CD4-positive, alpha-beta T cell treated with Interleukin-4 for 4 hours (primary cell): ENCODE data around the gene C5orf52.
"Not testable (repeated sequence)": the region's sequence is repeated elsewhere in the genome, so short reads cannot be mapped to it uniquely, and the experiment has no call there.

ENCODE experiments used
- DNase-seq: peaks from one replicate; pipeline ENCODE4 v3.0.0-alpha.2; 2020

The C5orf52 gene

DNA sequence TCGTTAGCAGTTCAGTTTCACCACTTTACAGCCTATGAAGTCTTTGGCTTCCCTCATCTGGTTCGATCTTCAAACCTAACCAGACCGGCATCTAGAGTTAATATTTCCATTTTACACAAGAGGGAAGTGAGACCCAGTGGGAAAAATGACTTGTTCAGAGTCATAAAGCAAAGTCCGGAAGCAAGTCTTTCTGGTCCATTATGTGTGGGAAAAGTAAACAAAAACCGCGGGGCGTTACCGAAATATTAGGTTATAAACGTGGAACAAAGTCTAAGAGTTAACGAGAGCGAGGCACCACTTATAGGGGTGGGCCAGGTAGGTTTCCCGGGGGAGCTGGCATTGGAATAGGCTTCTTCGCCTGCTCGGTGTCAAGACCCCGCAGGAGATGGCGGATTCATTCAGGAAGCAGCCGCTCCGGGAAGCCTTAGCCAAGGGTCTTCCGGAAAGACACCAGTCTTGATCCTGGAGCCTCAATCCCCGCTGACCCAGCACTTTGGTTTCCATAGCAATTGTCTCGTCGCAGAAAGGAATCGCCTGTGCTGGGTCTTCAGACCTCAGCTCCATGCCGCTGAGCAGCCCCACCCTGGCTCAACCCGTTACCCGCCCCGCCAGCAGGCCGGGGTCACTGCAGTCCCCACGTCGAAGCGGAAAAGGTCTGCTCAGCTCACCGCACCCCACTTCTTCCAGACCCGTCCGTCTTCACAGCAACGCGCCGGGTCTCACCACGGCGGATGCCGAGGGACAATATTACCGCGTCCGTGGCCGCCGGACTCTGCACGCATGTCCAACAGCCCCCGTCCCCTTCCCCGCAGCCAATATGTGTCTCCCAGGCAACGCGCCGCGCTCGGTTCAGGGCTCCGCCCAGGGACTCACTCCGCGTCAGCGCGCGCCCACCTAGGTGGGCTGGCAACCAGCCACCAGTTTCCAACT is at the start of gene C5orf52:
C5orf52 (plus strand) TSS at position 872 of the 930 bp plus-strand sequence. CDS start 82 bp downstream, outside the sequence.
- peak; percentile 23 for DNase-seq

DNA sequence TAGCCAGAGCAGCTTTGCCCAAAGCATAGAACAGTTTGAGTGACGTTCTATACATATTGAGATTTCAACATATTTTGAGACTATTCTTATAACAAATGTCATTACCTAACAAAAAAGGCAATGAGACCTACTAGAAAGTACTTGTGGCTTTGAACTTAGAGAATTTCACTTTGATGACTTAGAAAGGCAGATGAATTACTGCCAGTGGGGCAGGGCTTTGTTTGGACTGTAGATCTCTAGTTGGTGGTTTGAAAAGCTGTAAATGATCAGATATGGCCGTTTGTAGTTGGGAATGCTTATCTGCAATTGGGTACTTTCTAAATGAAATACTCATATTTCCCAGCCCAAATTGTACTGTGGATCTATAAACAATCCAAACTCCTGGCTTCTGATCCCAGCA is 47.2 kb upstream of the C5orf52 start:
- DNase-seq: no peak

DNA sequence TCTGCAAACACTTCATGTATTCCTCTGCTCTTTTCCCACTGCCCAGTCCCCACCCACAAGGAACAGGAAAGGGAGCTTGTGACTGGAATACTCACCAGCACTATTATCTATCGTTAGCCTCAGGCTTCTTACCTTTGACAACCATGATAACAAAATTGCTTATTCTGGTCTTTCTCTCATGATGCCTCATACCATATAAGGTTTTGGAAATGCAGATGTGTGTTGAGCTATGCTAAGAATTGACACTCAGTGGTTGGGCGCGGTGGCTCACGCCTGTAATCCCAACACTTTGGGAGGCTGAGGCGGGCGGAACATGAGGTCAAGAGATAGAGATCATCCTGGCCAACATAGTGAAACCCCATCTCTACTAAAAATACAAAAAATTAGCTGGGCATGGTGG is 44.5 kb upstream of the C5orf52 start:
- no peak for DNase-seq

DNA sequence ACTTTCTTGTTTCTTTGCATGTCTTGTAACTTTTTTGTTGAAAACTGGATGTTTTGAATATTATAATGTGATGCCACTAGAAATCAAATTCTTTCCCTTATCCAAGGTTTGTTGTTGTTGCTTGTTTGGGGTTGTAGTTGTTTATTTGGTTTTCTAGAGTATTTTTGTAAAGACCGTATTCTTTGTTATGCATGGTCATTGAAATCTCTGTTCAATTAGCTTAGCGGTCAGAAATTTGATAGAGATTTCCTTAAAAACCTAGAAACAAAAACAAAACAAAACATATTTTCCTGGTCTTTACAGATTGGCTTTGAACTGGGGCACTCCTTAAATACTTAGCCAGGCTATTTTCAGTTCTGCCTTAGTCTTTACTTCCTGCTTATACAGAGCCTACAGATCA is 41.0 kb upstream of the C5orf52 start:
- no peak for DNase-seq

DNA sequence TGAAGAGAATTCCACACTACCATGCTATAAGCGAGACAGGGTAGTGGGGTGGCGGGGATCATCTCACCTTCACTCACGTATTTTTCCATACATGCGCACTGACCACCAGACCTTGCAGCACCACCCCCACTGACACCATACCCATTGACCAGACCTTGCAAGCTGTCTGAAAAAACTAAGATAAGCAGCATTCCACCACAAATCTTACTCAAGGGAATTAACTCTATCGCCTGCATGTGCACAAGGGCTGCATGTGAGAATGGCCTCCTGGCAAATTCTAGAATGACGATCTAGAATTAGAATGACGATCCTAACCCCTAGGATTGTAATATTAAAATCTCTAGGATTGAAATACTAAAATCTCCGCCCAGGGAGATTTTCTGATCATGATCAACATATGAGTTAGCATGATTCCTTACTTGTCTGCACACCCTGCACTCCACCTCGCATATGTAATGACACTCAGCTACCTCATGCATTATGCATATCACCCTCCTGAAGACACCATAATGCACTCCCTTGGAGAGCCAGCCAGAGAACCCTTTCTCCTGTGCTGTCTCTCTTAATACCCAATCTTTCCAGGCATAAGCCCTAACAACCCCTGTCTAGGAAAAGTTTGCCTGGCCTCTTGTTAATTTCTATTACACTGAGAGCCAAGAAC is 30.8 kb upstream of the C5orf52 start:
- DNase-seq: no peak

DNA sequence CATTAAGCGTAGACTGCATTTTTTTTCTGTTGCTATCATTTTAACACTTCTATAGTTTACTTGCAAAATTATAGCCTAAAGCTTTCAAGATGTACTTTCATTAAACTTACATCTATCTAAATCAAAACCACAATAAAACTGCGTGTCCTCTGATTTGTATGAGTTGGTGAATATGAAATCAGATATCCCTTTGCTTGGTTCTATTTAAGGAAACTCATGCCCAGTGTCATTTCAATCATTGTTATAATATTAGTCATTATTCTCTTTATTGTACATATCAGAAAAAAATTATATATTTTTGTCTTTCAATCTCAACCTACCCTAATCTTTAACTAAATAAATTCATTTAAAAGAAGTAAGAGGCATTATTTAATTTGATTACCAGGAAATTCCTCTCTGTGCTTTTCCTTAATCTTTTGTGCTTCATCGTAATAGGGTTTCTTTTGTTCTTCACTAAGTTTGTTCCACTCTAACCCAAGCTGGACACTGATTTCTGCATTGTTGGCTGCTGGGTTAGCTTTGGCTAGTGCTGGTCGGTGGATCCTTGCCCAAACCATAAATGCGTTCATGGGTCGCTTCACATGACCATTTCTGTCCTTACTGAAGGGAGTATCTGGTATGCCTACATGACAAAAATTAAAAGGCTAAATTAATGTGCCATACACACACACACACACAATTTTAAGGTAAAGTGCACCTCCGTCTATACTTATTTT is 22.9 kb upstream of the C5orf52 start:
- no peak for DNase-seq

DNA sequence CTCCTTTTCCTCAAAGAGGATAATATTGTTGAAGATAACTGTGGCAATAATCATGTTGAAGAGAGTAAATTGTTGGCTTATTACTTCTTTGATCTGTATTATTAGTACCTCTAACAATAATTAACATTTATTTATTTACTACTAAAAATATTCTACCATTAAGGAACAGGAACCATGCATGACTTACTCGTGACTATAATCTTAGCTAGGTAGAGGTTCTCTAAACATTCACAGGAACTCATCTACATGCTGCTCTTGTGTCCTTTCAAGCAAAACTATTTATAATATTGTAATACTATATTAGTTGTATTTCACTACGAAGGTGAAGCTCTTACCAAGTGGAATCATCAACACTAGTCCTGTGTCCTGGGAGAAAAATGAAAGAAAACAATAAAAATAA is 22.2 kb upstream of the C5orf52 start:
- no peak for DNase-seq

DNA sequence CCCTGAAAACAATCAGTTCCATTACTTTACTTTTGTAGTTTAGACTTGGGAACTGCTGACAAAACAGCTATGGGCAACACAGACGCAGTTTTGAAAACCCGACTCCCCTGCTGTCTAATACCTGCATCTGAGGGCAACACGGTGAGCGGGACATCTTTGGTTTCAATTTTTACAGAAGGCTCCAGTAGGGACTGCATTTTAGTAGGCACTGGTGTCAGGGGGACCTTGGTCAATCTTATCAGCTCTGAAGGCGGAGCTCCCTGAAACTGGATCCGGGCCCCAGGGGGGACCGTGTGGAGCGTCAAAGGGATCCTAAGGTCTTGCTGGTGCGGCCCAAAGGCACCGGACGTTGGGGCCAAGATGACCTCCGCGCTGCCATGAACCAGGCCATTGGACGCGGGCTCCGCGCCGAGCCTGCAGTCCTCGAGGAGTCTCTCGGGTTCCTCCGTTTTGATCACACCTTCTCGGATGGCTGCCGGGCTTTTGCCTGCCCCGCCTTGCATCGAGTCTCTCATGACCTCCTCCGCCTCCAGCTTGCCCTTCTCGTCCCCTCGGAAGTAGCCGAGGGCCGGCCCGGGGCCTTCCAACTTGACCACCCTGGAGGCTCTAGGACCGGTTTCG is 20.2 kb upstream of the C5orf52 start:
- no peak for DNase-seq

DNA sequence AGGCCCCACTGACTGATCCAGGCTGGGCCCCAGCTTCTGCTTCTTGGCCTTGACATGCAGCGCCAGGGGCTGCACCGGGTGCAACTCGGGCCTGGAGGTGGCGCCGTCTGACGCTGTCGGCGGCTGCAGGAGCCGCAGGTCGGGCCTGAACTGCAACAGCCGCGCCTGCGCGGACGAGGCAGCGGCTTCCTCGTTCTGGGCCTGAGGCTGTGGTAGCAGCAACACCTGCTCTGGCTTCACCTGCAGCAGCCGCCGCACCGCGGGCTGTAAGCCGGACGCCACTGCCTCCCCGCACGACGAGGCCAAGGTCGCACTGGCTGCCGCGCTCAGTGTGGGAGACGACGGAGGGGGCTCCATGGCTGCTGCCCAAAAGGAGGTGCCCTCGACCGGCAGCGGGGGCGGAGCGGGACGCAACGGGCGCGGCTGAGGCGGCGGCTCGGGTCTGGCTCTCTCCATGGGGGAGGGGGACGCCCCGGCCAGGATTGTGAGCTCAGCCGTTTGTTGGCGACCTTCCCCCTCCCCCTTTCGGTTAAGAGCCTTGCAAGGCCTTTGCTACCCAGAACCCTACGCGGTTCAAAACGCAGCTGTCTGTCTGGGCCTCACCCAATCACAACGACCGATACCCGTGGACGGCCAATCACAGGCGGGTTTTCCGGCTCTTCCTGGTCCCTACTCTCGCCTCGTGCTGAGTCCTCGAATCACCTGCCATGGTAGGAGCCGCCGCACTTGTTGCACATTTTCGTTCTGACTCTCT is 19.5 kb upstream of the C5orf52 start:
- peak; percentile 88 for DNase-seq

DNA sequence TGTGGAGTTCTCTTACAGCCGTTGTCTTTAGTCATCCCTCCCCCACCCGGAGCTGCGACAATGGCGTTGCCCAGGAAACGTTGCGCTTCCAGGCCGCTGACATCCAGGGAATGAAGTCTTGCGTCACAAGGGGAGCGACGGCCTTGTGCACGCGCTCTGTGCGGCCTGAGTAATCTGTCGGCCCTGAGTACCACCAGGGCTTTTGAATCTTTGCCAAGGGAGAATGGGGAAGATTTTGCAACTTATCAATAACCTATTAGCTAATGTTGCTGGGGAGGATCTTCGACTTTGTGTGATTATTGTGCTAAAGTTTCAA is 19.0 kb upstream of the C5orf52 start, which contains the start of gene SOX30:
SOX30 (minus strand) TSS at position 62 of the 316 bp plus-strand sequence. CDS start 360 bp downstream, outside the sequence.
- no peak for DNase-seq

DNA sequence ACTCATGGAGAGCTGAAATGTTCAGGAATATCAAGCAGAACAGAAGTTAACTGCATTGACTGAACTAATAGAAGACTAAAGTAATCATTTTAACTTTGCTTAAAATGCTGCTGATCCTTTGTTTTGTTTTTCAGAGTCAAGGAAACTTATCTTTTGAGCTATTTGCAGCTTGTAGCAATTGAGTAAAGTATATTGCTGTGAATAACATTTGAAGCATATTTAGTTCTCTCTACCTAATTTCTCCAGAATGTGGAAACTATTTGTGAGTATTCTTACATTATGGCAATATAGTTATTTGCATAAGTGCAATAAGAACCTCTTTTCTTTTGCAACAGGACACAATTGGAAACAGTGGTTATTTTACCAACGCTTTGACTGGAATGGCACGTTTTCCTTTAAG is 13.8 kb upstream of the C5orf52 start:
- no peak for DNase-seq

DNA sequence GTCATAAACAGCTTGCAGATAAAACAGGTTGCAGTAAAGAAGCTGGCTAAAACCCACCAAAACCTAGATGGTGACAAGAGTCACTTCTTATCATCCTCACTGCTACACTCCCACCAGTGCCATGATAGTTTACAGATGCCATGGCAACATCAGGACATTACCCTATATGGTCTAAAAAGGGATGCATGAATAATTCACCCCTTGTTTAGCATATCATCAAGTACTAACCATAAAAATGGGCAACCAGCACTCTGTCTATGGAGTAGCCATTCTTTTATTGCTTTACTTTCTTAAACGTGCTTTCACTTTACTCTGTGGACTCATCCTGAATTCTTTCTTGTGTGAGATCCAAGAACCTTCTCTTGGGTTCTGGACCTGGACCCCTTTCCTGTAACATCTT is 12.4 kb upstream of the C5orf52 start:
- no peak for DNase-seq

DNA sequence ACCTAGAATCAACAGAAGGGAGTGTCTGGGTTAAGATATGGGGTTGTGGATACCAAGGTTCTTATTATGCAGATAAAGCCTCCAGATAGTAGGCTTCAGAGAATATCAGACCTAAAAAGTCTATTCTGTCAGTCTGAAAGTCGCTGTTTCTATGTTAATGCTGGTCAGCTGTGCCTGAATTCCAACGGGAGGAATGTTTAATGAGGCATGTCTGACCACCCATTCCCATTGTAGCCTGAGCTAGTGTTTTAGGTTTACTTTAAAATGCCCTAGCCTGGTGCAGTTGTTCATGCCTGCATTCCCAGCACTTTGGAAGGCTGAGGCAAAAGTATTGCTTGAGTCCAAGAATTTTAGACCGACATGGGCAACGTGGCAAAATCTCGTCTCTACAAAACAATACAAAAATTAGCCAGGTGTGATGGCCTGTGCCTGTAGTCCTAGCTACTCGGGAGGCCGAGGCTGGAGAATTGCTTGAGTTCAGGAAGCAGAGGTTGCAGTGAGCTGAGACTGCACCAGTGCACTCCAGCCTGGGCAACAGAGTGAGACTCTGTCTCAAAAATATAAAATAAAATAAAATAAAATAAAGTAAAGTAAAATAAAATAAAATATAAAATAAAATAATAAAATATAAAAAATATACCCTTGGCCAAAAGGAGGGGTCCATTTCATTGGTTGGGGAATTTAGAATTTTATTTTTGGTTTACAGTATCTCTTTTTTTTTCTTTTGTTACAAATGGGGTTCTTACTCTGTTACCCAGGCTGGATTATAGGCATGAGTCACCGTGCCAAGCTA is 11.3 kb upstream of the C5orf52 start:
- no peak for DNase-seq

DNA sequence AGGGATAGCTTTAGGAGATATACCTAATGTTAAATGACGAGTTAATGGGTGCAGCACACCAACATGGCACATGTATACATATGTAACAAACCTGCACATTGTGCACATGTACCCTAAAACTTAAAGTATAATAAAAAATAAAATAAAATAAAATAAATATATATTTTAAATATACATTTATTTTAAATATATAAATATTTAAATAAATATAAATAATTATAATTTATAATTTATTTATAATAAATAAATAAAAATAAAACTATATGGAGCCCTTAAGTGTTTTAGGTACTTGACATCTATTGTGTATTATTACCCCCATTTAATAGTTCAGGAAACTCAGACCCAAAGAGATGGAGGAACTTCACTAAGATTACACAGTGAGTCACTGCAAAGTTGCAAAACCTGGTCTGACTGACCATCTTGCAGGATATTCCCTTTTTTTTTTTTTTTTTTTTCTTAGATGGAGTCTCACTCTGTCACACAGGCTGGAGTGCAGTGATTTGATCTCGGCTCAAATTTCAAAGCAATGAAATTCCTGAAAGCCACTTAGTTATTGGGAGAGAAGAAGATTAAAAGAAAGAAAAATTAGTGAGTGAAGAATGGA is 5.8 kb upstream of the C5orf52 start:
- DNase-seq: no peak

DNA sequence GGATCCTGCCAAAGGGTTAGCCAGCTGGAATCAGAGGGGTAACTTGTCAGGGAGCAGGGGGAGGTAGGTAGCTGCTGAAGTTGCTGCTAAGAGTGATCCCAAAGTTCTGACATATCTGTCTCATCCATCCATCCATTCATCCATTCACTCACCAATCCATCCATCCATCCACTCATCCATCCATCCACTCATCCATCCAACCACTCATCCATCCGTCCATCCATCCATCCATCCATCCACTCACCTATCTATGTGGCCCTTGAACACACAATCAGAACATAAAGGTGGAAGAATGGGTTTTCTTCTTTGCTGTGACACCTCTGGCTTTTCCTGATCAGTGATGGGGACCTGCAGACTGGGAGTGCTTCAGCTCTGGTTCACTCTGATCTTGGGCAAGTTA is 3.0 kb upstream of the C5orf52 start:
- DNase-seq: no peak

DNA sequence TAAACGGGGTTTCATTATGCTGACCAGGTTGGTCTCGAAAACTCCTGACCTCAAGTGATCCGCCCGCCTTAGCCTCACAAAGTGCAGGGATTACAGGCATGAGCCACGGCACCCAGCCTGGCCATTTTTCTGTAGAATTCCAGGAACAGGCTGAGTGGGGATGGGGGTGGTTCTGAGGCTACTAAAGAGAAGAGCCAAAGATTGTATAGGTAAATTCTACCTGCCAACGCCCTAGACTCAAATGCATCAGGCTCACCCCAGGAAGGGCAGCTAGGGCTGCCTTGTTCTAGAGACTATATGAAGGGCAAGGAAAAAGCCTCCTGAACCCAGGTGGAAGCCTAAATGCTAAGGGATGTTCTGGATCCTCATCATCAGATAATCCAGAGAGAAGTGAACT is 1.6 kb upstream of the C5orf52 start:
- no peak for DNase-seq

DNA sequence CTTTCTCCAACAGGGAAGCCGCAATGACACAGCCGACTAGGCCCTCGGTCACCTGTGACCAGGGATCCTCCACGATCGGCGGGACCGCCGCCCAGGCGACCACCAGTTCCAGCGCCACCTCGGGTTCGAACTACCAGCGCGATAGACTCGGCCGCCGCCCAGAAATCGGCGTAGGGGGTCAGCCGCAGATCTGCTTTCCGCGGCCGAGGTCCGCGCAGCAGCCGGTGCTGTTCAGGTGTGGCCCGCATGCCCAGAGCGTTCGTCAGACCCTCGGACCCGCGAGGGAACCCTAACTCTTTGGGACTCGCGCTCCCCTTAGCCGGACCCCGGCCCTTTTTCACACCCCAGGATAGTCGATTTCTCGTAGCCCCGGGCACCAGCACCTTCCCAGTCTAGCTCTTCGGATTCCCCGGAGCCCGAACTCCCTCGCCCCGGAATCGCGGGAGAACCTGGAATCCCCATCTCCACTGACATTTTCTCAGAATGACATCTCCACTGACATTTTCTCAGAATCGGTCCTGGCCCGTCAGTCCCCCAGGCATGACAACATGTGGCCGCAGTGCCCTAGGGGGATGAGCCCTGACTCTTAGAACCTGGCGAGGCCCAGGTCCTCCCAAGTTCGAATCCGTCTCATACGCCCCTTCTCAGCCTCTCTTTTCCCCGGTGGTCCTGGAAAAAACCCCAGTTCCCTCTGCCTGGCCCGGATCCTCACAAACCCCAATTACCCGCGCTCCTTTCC is 428 bp downstream of the C5orf52 start:
- DNase-seq: no peak

DNA sequence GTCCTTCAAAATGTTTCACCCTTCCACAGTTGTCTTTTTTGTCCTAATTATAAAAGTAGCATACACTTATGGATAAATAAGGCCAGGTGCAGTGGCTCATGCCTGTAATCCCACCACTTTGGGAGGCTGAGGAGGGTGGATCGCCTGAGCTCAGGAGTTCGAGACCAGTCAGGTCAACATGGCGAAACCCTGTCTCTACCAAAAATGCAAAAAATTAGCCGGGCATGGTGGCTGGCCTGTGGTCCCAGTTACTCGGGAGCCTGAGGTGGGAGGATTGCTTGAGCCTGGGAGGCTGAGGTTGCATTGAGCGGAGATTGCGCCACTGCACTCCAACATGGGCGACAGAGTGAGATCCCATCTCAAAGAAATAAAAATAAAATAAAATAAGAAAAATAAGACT is 1.6 kb downstream of the C5orf52 start:
- no peak for DNase-seq

DNA sequence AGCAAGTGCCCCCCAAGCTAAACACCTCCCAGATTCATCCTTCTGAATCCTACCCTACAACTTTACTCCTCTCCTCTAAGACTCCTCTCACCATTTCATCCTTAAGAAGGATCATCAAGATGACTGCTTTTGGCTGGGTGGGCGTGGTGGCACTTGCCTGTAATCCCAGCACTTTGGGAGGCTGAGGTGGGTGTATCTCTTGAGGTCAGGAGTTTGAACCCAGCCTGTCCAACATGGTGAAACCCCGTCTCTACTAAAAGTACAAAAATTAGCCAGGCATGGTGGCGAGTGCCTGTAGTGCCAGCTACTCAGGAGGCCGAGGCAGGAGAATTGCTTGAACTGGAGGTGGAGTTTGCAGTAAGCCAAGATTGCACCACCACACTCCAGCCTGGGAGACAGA is 3.0 kb downstream of the C5orf52 start:
- DNase-seq: not testable (repeated sequence)

DNA sequence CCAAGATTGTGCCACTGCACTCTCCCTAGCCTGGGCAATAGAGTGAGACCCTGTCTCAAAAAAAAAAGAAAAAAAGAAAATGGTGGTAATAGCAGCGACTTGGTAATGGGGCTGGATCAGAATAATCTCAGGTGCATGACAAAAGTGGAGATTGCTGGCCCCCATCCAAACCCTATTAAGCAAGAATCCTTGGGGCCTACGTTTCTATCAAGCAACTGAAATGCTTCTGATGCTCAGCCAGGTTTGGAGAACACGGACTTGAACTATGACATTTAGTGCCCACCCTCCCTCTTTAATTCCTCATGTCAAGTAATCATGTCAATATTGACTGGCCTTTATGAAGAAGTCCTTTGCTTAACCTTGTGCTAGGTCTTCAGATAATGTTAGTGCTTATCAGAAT is 6.6 kb downstream of the C5orf52 start:
- DNase-seq: no peak
